ENCODE results near the gene GLT1D1. TPM values are rescaled to one million over a fixed set of nuclear protein-coding genes. Genes with fewer than 3 reads are reported as not detected.

The GLT1D1 gene
- total RNA-seq, 1 donor from 2014 or later, result 6.5 TPM

GRCh38 chr12:128956755-128957154, 103.5 kb downstream of the GLT1D1 start:
- no peak overlapping the region for H3K27ac Mint-ChIP-seq
- H3K9me3 Mint-ChIP-seq (ENCODE audit: low read depth), result no peaks in the 10 kb centered on the region
- peaks cover 9% of the 10 kb centered on the region for H3K27me3 Mint-ChIP-seq
- no peak for DNase-seq (ENCODE audit: low spot score, unreplicated experiment)
- H3K4me1 Mint-ChIP-seq (ENCODE audit: low read depth), result no peaks in the 10 kb centered on the region
- no peak overlapping the region for H3K4me3 Mint-ChIP-seq (ENCODE audit: low read depth)
- peaks cover 6% of the 10 kb centered on the region for H3K36me3 Mint-ChIP-seq (ENCODE audit: insufficient read depth)
- TF ChIP-seq, protein P1, sequence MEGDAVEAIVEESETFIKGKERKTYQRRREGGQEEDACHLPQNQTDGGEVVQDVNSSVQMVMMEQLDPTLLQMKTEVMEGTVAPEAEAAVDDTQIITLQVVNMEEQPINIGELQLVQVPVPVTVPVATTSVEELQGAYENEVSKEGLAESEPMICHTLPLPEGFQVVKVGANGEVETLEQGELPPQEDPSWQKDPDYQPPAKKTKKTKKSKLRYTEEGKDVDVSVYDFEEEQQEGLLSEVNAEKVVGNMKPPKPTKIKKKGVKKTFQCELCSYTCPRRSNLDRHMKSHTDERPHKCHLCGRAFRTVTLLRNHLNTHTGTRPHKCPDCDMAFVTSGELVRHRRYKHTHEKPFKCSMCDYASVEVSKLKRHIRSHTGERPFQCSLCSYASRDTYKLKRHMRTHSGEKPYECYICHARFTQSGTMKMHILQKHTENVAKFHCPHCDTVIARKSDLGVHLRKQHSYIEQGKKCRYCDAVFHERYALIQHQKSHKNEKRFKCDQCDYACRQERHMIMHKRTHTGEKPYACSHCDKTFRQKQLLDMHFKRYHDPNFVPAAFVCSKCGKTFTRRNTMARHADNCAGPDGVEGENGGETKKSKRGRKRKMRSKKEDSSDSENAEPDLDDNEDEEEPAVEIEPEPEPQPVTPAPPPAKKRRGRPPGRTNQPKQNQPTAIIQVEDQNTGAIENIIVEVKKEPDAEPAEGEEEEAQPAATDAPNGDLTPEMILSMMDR (IDR thresholded peaks at IDR 0.05; ENCODE audit: unreplicated experiment), result no peak

DNA sequence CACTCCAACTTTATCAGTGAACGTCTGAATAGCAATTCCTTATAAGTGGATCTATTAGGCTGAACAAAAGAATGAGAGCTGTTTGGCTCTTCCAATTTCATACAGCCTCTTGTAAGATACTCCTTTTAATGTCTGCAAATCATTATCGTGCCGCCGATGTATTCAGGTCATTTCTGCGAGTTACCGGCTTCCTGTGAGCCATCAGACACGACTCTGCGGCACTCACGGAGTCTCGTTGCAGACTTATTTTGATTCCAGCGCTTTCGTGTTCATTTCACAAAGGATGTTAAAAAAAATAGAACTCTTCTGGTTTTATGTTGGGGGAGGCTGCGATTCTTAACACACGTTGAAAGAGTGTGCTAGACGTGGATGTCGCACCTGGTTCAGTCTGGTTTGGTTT, 106.6 kb downstream of the GLT1D1 start:
- Mint-ChIP-seq H3K27me3 (peaks cover 14% of the 10 kb centered on the region), H3K9me3 (ENCODE audit: low read depth) (peaks cover 5% of the 10 kb centered on the region), H3K4me3 (ENCODE audit: low read depth) (no peak overlapping the region), H3K36me3 (ENCODE audit: insufficient read depth) (peaks cover 9% of the 10 kb centered on the region), H3K4me1 (ENCODE audit: low read depth) (no peaks in the 10 kb centered on the region), H3K27ac (no peak overlapping the region)
- no peak for DNase-seq (ENCODE audit: low spot score, unreplicated experiment)
- TF ChIP-seq, protein P1 (IDR thresholded peaks at IDR 0.05; ENCODE audit: unreplicated experiment), result no peak

- Mint-ChIP-seq H3K4me3 (ENCODE audit: low read depth) (no peak overlapping the region), H3K4me1 (ENCODE audit: low read depth) (no peaks in the 10 kb centered on the region), H3K27ac (no peak overlapping the region), H3K36me3 (ENCODE audit: insufficient read depth) (peaks cover 9% of the 10 kb centered on the region), H3K27me3 (peaks cover 15% of the 10 kb centered on the region), H3K9me3 (ENCODE audit: low read depth) (peaks cover 6% of the 10 kb centered on the region)
- TF ChIP-seq, protein P1 (IDR thresholded peaks at IDR 0.05; ENCODE audit: unreplicated experiment), result no peak
- no peak for DNase-seq (ENCODE audit: low spot score, unreplicated experiment)
These were observed 108.1 kb downstream of the GLT1D1 start for GRCh38 chr12:128961308-128961902.

- DNase-seq (ENCODE audit: low spot score, unreplicated experiment), result no peak
- TF ChIP-seq, protein P1 (IDR thresholded peaks at IDR 0.05; ENCODE audit: unreplicated experiment), result no peak
- Mint-ChIP-seq H3K9me3 (ENCODE audit: low read depth) (peaks cover 6% of the 10 kb centered on the region), H3K27ac (no peak overlapping the region), H3K4me1 (ENCODE audit: low read depth) (no peaks in the 10 kb centered on the region), H3K36me3 (ENCODE audit: insufficient read depth) (peaks cover 9% of the 10 kb centered on the region), H3K4me3 (ENCODE audit: low read depth) (no peak overlapping the region), H3K27me3 (peaks cover 15% of the 10 kb centered on the region)
These were observed 108.7 kb downstream of the GLT1D1 start for GRCh38 chr12:128961957-128962356.

- H3K27ac Mint-ChIP-seq, result no peak overlapping the region
- H3K9me3 Mint-ChIP-seq (ENCODE audit: low read depth), result peaks cover 6% of the 10 kb centered on the region
- H3K36me3 Mint-ChIP-seq (ENCODE audit: insufficient read depth), result peaks cover 6% of the 10 kb centered on the region
- H3K27me3 Mint-ChIP-seq, result peaks cover 33% of the 10 kb centered on the region
- no peak for DNase-seq (ENCODE audit: low spot score, unreplicated experiment)
- H3K4me1 Mint-ChIP-seq (ENCODE audit: low read depth), result peaks cover 10% of the 10 kb centered on the region
- no peak overlapping the region for H3K4me3 Mint-ChIP-seq (ENCODE audit: low read depth)
- TF ChIP-seq, protein P1 (IDR thresholded peaks at IDR 0.05; ENCODE audit: unreplicated experiment), result no peak
These were observed 113.0 kb downstream of the GLT1D1 start for GRCh38 chr12:128966203-128966810.

Measured in progenitor cell of endocrine pancreas (in vitro differentiated cells).